GM23338 (cell line): Measurements from ENCODE around the gene HTR1D. TPM values are rescaled to one million over a fixed set of nuclear protein-coding genes. Genes with fewer than 3 reads are reported as not detected.

Experiments used
- ATAC-seq: fragments of 200-7000 bp; cut with Tn5 transposase; 3 replicates; pipeline ENCODE4 v1.9.1; 2020
- DNase-seq: peaks from one replicate; pipeline ENCODE4 v3.0.0-alpha.2; 2015; ENCODE audit warnings: low spot score
- H2AFZ ChIP-seq: fragments of 200-600 bp; sonication (generic); 2 replicates; pipeline ENCODE4 v1.8.0; 2016; ENCODE audit warnings: antibody characterized with exemption, mild to moderate bottlenecking, moderate library complexity
- H3F3A ChIP-seq: fragments of 200-600 bp; sonication (generic); replicated peaks from 2 replicates; pipeline ENCODE4 v1.8.0; 2017; ENCODE audit warnings: antibody characterized with exemption, mixed run types, low read depth
- H3K27ac ChIP-seq: fragments of 200-600 bp; sonication (generic); 2 replicates; pipeline ENCODE4 v1.6.1; 2016; ENCODE audit warnings: low read depth
- H3K27me3 ChIP-seq: fragments of 200-600 bp; sonication (generic); 2 replicates; pipeline ENCODE4 v1.8.0; 2016; ENCODE audit warnings: mild to moderate bottlenecking, mixed run types, moderate library complexity; ENCODE audit not compliant: insufficient read depth
- H3K36me3 ChIP-seq: fragments of 200-600 bp; sonication (generic); 2 replicates; pipeline ENCODE4 v1.8.0; 2016; ENCODE audit warnings: mild to moderate bottlenecking; ENCODE audit not compliant: insufficient read depth
- H3K4me1 ChIP-seq: fragments of 200-600 bp; sonication (generic); 2 replicates; pipeline ENCODE4 v1.8.0; 2016; ENCODE audit warnings: mild to moderate bottlenecking, moderate library complexity; ENCODE audit not compliant: insufficient read depth
- H3K4me2 ChIP-seq: fragments of 200-600 bp; sonication (generic); 2 replicates; pipeline ENCODE4 v1.7.1; 2017; ENCODE audit warnings: mixed run types
- H3K4me3 ChIP-seq: fragments of 200-600 bp; sonication (generic); 2 replicates; pipeline ENCODE4 v1.6.1; 2016; ENCODE audit warnings: mixed run types
- H3K79me2 ChIP-seq: fragments of 200-600 bp; sonication (generic); replicated peaks from 2 replicates; pipeline ENCODE4 v1.8.0; 2017; ENCODE audit warnings: mild to moderate bottlenecking; ENCODE audit not compliant: insufficient read depth
- H3K9me2 ChIP-seq: fragments of 200-600 bp; sonication (generic); 2 replicates; pipeline ENCODE4 v1.8.0; 2017; ENCODE audit not compliant: insufficient read depth
- H4K20me1 ChIP-seq: fragments of 200-600 bp; sonication (generic); replicated peaks from 2 replicates; pipeline ENCODE4 v1.8.0; 2017; ENCODE audit warnings: mild to moderate bottlenecking; ENCODE audit not compliant: insufficient read depth
- H3K27ac Mint-ChIP-seq: 2 replicates; pipeline ENCODE4 v1.8.0; 2020; ENCODE audit warnings: inconsistent platforms, mild to moderate bottlenecking, moderate library complexity, mixed read lengths
- H3K27me3 Mint-ChIP-seq: 3 replicates; pipeline ENCODE4 v1.8.0; 2022; ENCODE audit warnings: low read depth, mild to moderate bottlenecking, moderate library complexity, mixed read lengths, inconsistent platforms; ENCODE audit not compliant: insufficient read depth, poor library complexity
- H3K36me3 Mint-ChIP-seq: 3 replicates; pipeline ENCODE4 v1.8.0; 2021; ENCODE audit warnings: low read depth, mild to moderate bottlenecking, inconsistent platforms, moderate library complexity, mixed read lengths
- H3K4me1 Mint-ChIP-seq: 3 replicates; pipeline ENCODE4 v1.8.0; 2020; ENCODE audit warnings: mild to moderate bottlenecking, inconsistent platforms, mixed read lengths
- H3K4me3 Mint-ChIP-seq: 3 replicates; pipeline ENCODE4 v1.8.0; 2021; ENCODE audit warnings: moderate library complexity, mild to moderate bottlenecking, inconsistent platforms, mixed read lengths
- H3K9me3 Mint-ChIP-seq: 3 replicates; pipeline ENCODE4 v1.8.0; 2020; ENCODE audit warnings: moderate library complexity, mild to moderate bottlenecking, inconsistent platforms, mixed read lengths
- CTCF ChIP-seq, 2 experiments: fragments of 200-600 bp in 1 of 2; sonication (generic) in 1 of 2; conservative IDR thresholded peaks; 2 replicates each; pipeline versions ENCODE4 v1.5.1 to v1.6.1; 2016 to 2017; ENCODE audit warnings: antibody characterized with exemption in 2 of 2, low read depth in 2 of 2, mild to moderate bottlenecking in 2 of 2, moderate library complexity in 1 of 2
- ETS1 ChIP-seq: IDR thresholded peaks from 2 replicates; pipeline ENCODE4 v1.6.1; 2016; ENCODE audit warnings: antibody characterized with exemption
- EZH2phosphoT487 ChIP-seq: fragments of 200-600 bp; sonication (generic); IDR thresholded peaks from one replicate; pipeline ENCODE4 v1.8.1; 2018; ENCODE audit warnings: antibody characterized with exemption; ENCODE audit not compliant: unreplicated experiment
- POLR2AphosphoS5 ChIP-seq: IDR thresholded peaks from 2 replicates; pipeline ENCODE4 v1.6.1; 2016; ENCODE audit warnings: antibody characterized with exemption, low read depth
- REST ChIP-seq: IDR thresholded peaks from one replicate; pipeline ENCODE4 v1.6.1; 2018; ENCODE audit warnings: antibody characterized with exemption; ENCODE audit not compliant: unreplicated experiment
- STAT1 ChIP-seq: IDR thresholded peaks from one replicate; pipeline ENCODE4 v1.6.1; 2016; ENCODE audit warnings: antibody characterized with exemption; ENCODE audit not compliant: unreplicated experiment
- ZNF114 ChIP-seq: fragments of 250-450 bp; sonication (Bioruptor Pico); IDR thresholded peaks from 2 replicates; pipeline ENCODE4 v1.5.0; 2020; ENCODE audit warnings: mild to moderate bottlenecking, moderate library complexity
- ZNF331 ChIP-seq: fragments of 250-450 bp; sonication (Bioruptor Pico); IDR thresholded peaks from 2 replicates; pipeline ENCODE4 v1.5.0; 2020; ENCODE audit warnings: low read depth, mild to moderate bottlenecking, moderate library complexity
- ZNF462 ChIP-seq: fragments of 250-450 bp; sonication (Bioruptor Pico); IDR thresholded peaks from 2 replicates; pipeline ENCODE4 v1.5.0; 2020; ENCODE audit warnings: mild to moderate bottlenecking, moderate library complexity
- polyA plus RNA-seq: library from polyadenylated mRNA; unstranded; fragments of >200 nt; fragmentation: Nextera tagmentation; extraction: Ambion mirVana; gene quantifications from 2 replicates; pipeline ENCODE4 v1.2.1, GENCODE V29; 2016
- total RNA-seq: library from RNA; depleted of rRNA; stranded (reverse); fragments of >200 nt; shearing (Covaris generic); gene quantifications from 2 replicates; pipeline ENCODE4 v1.2.3, GENCODE V29; 2014

HTR1D gene
- total and polyA plus RNA-seq, 2 experiments from 2014 or later: 2.4 to 4.1 TPM

GRCh38 chr1:23200883-23201282 lies 16.4 kb downstream of the HTR1D start:
- no peak overlapping the region for H3K4me2 ChIP-seq
- Mint-ChIP-seq H3K4me3 (no peak overlapping the region), H3K27me3 (peaks cover 3% of the 10 kb centered on the region), H3K9me3 (no peaks in the 10 kb centered on the region), H3K36me3 (peaks cover 8% of the 10 kb centered on the region), H3K4me1 (no peaks in the 10 kb centered on the region), H3K27ac (no peak overlapping the region)
- no peaks in the 10 kb centered on the region for H3K36me3 ChIP-seq
- DNase-seq (no peak), ATAC-seq (no peak)
- no peak overlapping the region for H2AFZ ChIP-seq
- no peaks in the 10 kb centered on the region for H3K79me2 ChIP-seq
- H3K4me3 ChIP-seq: no peak overlapping the region
- TF ChIP-seq EZH2phosphoT487 (no peak), STAT1 (no peak), REST (no peak), POLR2AphosphoS5 (no peak), ZNF331 (CRISPR knock-in tag) (no peak)
- no peaks in the 10 kb centered on the region for H3F3A ChIP-seq
- no peaks in the 10 kb centered on the region for H3K27me3 ChIP-seq
- H3K9me2 ChIP-seq: no peaks in the 10 kb centered on the region; the same call in 1 of the 2 replicates
- no peaks in the 10 kb centered on the region for H3K4me1 ChIP-seq
- H3K27ac ChIP-seq: no peak overlapping the region
- no peaks in the 10 kb centered on the region for H4K20me1 ChIP-seq

- H3F3A ChIP-seq: no peaks in the 10 kb centered on the region
- H3K27ac ChIP-seq: no peak overlapping the region
- H3K27me3 ChIP-seq: no peaks in the 10 kb centered on the region
- Mint-ChIP-seq H3K9me3 (no peaks in the 10 kb centered on the region), H3K4me3 (no peak overlapping the region), H3K4me1 (no peaks in the 10 kb centered on the region), H3K36me3 (peaks cover 1% of the 10 kb centered on the region; the same call in 1 of the 3 replicates), H3K27me3 (peaks cover 8% of the 10 kb centered on the region), H3K27ac (no peak overlapping the region)
- no peaks in the 10 kb centered on the region for H3K36me3 ChIP-seq
- no peak overlapping the region for H3K4me2 ChIP-seq
- DNase-seq (no peak), ATAC-seq (no peak)
- no peaks in the 10 kb centered on the region for H4K20me1 ChIP-seq
- H3K9me2 ChIP-seq: no peaks in the 10 kb centered on the region; the same call in 1 of the 2 replicates
- no peaks in the 10 kb centered on the region for H3K4me1 ChIP-seq
- H3K4me3 ChIP-seq: no peak overlapping the region
- no peak overlapping the region for H2AFZ ChIP-seq
- no peaks in the 10 kb centered on the region for H3K79me2 ChIP-seq
- TF ChIP-seq STAT1: no peak
- TF ChIP-seq POLR2AphosphoS5: no peak
- TF ChIP-seq EZH2phosphoT487: no peak
- no peak for TF ChIP-seq CTCF (conservative IDR thresholded peaks at IDR 0.05; ENCODE audit: low read depth in 2 of 2)
- TF ChIP-seq ZNF114 (CRISPR knock-in tag): no peak
- TF ChIP-seq ZNF331 (CRISPR knock-in tag): no peak
- TF ChIP-seq ZNF462 (CRISPR knock-in tag): no peak
- no peak for TF ChIP-seq ETS1
Measured at GRCh38 chr1:23198373-23198772, 18.9 kb downstream of the HTR1D start.
